NCI-H1092 treated with DMSO at 0.1 percent for 48 hours (cell line): ENCODE data around the gene TNS4.

Source experiments
- DNase-seq: peaks from one replicate; lab custom pipeline; 2025; lab: John Stamatoyannopoulos, UW

The TNS4 gene

DNA sequence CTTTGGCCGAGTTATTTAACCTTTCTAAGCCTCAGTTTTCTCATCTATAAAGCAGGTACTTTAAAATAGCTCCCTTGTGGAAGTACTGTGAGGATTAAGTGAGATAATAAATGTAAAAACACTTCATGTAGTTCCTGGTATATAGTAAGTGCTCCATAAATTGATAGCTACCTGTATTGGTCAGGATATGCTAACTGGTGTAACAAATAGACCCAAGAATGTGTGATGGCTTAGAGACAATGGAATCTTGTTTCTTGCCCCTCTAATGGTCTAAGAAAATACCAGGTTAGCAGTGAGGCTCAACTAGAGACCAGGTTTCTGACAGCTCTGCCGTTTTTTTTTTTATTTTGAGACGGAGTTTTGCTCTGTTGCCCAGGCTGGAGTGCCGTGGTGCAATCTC lies 34.0 kb upstream of the TNS4 start:
- DNase-seq, result no peak

DNA sequence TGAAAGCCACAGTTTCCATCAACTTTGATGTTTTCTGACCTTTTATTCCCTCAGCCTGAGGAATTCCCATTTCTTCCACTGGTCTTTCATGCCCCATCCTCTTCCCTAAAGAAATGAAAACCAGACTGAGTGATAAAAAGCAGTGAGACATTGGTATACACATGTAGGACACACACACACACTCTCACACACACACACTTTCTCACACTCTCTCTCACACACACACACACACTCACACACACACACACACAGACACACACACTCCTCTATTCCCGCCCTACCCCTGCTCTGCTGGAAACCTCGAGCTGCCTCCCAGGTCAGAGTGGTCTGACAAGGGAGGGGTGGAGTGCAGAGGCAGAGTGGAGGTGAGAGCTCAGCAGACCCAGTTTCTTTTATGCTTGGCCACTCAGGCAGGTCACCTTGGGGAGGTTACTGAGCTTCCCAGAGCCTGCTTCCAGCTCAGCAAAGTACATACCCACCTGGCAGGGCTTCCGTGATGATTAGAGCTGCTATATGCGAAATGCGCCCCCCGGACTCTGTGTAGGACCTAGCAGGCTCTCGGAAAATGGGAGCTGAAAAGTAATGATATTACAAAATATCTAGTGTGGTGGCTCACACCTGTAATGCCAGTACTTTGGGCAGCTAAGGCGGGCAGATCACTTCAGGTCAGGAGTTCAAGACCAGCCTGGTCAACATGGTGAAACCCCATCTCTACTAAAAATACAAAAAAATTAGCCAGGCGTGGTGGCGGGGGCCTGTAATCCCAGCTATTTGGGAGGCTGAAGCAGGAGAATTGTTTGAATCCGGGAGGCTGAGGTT lies 33.2 kb upstream of the TNS4 start:
- DNase-seq, result no peak

DNA sequence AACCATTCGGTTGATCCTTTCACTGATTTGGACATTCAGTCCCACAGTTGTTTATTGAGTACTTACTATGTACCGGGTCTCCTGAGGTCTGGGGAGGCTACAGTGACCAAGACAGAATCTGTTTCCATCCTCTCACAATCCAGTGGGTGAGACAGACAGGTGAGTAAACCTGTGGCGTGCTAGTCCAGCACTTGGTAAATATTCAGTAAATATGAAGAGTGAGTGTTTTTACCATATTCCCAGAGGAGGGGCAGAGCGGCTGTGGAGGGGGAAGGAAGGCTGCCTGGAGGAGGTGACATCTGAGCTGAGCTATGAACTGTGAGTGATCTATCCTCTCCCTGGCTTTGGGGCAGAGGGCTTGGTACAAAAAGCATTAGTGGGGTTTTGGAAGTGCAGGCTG lies 32.5 kb upstream of the TNS4 start:
- no peak for DNase-seq

DNA sequence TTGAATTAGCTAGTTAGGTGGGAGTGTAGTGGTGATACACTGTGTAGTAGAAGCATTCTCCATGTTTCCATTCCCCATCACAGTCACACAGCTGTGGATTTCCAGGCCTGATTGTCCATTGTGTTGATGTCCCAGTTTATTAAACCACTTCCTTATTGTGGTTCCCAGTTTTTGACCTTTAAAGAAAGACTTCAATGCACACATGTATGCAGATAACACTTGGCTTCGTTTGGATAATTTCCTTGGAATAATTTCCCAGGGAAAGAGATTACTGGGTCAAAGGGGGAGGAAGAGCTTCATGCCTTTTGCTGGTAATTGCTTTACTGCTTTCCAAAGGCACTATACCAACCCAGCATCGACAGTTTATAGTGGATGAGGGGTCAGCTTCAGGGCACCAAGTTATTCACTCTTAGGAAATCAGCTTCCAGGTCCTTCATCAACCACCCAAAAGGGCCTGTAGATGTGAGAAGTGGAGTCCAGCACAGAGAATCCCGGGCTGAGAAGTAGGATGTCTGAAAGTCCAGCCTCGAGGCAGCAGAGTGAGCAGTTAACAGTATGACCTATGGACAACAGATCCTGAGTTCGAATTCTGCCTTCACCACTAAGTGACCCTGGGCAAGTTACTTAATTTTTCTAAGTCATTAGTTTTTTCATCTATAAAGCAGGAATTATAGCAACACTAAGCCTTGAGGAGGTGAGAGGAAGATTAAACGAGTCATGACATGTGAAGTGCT lies 31.3 kb upstream of the TNS4 start:
- DNase-seq, result no peak

DNA sequence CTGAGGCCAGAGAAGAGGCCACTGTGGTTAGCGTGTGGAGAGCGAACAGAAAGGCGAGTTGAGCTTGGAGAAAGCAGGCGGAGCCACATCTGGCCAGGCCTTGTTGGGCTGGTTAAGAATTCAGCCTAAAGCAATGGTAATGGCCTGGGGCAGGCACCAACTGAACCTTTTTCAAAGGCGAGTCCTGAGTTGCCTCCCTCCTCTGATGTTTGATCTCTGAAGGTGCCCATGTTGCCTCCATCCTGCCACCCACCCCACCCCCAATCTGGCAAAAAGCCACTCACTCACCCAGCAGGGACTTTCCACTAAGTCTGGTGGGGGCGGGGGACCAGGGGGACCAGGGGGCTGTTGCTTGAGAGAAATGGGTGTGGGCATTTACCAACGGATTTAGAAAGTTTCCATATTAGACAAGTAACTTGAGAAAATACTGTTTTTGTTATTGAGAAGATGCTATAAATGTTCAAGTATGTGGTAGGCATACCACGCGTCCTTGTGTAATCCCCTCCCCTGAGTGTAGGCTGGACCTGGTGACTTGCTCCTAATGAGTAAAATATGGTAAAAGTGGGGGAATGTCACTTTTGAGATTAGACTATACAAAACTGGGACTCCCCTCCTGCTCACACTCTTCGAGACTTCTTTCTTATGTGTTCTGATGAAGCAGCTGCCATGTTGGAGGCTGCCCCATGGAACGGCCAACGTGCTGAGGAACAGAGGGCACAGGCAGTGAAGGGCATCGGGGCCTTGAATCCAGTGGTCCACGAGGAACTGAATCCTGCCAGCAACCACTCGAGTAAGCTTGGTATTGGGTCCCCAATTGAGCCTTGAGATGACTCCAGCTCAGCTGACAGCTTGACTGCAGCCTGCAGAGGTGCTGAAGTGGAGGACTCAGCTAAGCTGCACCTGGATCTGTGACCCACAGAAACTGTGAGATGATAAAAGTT lies 29.9 kb upstream of the TNS4 start:
- no peak for DNase-seq

DNA sequence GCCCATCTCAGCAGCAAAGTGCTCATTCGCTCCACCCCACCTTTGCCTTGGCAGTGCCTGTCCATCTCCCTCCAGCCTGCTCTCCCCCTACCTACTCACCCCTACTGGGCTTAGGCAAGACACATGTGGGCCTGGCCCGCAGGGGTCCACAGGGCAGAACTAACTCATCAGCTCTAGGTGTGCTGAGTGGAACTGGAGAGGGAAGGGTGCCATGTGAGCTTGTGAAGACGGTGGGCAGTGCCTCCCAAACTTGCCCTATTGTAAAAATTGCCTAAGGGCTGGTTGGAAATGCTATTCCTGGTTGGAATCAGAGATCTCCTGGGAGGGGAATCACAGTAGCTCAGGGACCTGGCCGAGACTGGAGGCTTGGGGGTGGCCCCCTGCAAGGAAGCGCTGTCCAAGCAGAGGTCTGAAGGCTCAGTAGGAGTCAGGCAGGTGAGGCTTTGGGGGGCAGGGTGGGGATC lies 29.1 kb upstream of the TNS4 start:
- DNase-seq, result no peak

DNA sequence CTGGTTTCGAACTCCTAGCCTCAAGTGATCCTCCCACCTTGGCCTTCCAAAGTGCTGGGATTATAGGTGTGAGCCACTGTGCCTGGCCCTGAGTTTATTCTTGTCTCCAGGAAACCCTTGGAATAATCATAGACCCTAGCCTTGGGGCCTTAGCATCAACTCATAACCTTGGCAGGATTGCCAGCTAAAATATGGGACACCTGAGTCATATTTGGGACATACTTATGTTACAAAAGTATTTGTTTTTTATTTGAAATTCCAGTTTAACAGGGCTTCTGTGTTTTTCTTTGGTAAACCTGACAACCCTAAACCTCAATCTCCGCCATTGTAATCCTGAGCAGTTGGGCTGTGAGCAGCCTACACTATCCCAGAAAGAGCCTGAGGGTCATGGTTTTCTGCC lies 28.6 kb upstream of the TNS4 start:
- no peak for DNase-seq

DNA sequence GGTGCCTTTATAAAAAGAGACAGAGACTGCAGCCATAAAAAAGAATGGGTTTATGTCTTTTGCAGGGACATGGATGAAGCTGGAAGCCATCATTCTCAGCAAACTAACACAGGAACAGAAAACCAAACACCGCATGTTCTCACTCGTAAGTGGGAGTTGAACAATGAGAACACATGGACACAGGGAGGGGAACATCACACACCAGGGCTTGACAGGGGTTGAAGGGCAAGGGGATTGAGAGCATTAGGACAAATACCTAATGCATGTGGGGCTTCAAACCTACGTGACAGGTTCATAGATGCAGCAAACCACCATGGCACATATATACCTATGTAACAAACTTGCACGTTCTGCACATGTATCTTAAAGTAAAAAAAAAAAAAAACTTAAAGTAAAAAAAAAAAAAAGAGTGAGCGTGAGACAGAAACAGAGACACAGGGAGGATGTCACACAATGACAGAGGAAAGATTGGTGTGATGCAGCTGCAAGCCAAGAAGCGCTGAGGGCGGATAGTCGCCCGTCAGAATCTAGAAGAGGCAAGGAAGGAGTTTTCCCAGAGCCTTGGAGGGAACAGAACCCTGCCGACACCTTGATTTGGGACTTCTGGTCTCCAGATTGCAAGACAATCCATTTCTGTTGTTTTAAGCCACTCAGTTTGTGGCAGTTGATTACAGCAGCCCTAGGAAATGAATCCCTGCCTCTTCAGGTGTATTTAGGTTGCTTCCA lies 27.4 kb upstream of the TNS4 start:
- DNase-seq, result no peak

DNA sequence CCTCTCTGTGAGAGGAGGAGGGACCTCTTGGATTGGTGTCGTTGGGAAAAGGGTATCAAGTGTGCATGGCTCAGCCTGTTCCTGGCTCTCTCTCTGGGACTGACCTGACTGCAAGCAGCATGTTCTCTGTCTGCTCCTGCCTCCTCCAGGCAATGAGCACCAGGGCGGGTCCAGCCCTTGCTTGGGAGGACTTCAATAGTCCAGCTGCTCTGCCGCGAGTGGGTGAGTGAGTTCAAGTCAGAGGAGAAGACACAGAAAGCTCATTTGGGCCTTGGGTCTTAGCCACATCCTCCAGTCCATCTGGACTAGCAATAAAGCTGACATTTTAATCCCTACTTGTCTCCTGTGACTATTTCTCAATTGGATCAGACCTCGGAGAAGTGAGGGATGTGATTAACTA lies 25.2 kb upstream of the TNS4 start:
- no peak for DNase-seq

DNA sequence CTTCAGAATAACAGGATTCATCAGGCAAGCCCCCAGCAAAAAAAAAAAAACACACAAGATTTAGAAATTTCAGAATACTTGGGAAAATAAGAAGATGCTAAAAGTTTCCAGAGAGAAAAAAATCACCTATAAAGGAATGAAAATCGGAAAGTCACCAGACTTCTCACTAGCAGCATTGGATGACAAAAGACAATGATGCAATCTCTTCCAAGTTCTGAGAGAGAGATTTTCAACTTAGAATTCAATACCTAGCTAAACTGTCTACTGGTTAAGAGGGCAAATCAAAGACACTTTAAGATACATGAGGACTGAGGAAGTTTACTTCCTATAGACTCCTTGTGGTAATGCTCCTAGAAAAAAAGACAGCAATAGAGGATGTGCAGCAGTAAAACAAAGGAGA lies 23.9 kb upstream of the TNS4 start:
- no peak for DNase-seq

DNA sequence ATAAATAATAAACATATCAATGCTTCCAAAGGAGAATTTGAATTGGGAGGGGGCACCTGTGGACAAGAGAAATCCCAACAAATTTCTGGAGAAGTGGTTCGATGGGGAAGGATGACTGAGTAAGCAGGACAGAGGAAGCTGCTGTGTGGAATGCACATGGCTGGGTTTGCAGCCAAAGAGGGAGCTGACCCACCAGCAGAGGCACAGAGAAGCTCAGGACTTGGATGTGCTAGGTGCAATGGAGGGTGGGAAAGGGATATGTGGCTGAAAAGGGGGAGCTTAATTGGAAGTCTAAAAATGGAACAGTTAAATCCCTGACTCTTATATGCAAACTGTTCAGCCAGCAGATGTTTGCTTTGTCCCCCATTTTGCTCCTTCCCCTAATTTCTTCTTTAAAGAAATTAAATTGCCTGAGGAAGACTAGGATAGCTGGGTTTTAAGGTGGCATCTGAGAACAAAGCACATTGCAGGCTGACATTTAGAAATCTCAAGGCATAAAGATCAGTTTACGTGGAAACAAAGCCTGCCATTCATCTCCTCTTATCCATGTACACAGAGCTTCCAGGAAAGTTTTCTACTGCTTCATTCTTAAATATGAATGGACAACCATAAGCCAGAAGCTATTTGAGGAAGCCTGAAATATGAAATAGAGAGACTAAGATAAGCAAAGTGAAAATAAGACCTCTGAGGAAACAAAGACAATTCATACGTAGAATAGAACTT lies 23.0 kb upstream of the TNS4 start:
- no peak for DNase-seq

DNA sequence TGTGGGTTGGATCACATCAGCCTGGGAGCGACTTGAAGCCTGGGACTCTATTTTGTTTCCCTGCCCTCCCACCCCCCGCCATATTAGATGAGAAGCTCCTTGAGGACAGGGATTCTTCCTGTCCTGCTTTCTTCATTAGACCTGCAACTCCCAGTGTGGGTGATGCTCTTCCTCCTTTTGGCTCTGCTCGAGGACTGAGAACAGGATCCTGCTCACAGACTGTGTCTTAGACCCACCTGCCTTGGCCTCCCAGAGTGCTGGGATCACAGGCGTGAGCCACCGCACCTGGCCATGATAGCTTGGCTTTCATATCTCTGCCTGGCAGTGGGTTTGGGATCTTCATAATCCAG lies 21.5 kb upstream of the TNS4 start:
- DNase-seq, result no peak

DNA sequence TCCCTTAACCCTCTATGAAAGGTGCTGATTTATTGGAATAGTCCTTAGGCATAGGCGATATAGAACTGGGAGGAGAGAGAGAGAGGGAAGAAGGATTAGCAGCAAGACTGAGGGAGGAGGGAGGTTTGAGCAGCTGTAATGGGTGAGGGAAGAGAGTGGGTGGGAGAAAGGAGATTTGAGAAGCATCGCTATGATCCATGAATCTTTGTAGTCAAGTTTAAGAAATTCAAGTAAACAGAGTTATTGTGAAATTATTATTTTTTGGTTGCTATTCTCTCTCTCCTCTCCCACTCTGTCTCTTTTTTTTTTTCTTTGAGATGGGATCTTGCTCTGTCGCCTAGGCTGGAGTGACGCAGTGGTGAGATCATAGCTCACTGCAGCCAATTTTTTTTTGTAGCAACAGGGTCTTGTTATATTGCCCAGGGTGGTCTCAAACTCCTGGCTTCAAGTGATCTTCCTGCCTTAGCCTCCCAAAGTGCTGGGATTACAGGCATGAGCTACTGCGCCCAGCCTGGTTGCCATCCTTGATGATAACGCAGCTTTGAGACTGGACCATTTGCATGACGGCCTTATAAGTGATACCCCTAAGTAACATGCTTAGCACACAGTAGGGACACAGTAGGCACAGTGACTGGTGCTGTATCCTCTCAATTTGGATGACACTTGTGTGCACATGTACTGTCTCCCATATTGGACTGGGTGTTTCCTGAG lies 21.0 kb upstream of the TNS4 start:
- DNase-seq, result no peak

DNA sequence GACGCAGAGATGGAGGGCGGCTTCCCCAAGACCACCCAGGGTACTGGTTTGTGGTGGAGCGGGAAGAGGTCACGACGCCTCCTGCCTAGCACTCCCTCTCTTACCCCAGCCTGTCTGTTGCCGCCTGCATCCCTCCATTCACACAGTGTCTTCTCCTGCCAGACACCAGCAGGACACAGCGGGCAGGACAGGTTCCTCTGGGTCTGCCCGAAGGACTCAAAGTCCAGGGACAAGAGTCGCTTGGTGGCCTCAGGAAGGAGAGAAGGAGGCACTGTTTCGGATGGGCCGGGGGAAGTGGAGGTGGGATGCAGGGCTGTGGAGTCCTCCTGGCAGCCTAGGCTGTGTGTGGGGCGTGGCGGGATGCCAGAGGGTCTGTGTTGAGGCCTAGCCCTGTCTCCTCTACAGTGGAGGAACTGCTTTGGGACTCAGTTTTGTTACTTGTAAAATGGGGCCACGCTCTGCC lies 19.6 kb upstream of the TNS4 start:
- DNase-seq, result no peak

DNA sequence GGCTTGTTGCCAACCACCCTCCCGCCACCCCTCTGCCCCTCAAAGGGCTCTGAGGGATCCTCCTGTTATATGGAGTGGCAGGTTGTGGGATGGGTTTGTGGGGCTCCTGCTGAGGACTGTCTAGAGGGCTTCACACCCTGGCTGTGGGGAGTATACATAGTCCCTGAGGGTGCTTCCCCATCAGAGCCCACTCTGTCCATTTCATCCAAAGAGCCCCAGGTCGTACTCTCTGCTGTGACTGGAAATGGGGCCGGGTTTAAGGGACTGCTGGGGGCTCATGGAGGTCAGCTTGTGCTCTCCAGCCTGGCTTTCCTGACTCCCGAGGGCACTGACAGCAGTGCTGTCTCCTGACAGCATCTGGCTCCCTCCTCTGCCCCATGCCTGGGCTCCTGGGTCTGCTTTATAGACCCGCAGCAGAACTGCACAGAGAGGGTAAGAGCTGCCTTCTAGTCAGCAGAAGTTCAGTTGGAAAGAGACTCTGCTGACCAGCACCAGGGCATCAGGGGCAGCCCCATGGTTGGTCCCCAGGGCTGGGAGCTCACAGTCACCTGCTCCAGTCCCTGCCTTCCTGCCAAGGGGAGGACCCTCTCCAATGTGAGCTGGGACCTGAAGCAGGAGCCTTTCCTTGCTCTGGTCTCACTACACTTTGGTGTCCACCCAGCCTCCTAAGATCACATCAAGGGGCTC lies 17.8 kb upstream of the TNS4 start:
- no peak for DNase-seq

DNA sequence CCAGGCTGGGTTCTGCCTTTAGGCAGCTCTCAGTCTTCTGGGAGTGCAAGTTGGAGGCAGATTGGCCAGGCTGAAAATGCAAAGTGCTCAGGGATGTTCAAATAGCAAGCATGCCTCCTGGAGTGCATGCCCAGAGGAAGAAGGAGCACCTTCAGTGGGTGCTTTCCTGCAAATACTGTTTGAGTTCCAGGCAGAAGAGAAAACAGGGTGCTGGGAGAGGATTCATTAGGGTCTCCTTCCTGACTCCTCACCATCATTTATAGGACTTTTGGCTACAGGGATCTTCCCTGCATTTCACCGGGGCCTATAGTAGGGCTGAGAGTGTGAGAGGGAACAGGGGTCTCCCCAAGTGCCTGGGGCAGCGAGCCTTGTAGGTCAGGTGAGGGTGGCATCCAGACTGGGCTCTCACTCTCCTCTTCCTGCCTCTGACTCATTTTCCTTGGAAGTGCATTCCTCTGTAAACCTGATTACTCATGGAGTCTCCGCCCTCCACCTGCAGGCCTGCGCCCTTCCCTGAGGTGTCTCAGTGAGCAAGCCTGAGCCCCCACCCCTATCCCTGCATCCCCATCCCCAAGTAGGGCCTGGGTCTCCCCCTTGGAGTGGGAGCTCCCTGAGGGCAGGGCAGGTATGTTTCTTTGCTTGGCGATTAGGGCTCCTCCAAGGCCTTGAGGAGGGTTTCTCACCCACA lies 17.1 kb upstream of the TNS4 start:
- DNase-seq, result no peak

DNA sequence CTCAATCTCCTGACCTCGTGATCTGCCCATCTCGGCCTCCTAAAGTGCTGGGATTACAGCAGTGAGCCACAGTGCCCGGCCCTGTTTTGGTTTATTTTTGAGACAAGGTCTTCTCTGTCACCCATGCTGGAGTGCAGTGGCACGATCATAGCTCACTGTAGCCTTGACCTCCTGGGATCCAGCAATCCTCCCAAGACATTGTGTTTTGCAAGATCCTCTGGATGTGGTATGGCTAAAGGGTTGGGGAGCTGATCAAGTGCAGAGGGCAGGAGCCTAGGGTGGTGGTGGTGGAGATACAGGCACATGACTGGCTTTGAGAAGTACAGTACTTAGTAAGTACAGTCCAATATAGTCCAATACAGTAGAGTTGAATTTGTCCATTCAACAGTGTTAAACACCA lies 16.6 kb upstream of the TNS4 start:
- no peak for DNase-seq

DNA sequence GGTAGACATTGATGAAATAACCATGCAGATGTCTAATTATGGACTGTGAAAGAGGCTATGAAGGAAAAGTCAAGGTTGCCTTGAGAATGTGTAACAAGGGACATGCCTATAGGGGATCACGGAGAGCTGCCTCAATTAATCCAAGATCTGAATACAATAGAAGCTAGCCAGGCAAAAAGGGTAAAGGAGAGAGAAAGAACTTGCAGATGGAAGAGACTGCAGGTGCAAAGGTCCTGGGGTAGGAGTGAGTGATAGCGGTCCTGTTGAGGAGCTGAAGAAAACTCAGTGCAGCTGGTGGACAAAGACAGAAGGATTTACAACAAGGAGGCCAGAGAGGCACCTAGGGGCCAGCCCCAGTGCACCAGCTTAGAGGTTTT lies 15.9 kb upstream of the TNS4 start:
- DNase-seq, result no peak

DNA sequence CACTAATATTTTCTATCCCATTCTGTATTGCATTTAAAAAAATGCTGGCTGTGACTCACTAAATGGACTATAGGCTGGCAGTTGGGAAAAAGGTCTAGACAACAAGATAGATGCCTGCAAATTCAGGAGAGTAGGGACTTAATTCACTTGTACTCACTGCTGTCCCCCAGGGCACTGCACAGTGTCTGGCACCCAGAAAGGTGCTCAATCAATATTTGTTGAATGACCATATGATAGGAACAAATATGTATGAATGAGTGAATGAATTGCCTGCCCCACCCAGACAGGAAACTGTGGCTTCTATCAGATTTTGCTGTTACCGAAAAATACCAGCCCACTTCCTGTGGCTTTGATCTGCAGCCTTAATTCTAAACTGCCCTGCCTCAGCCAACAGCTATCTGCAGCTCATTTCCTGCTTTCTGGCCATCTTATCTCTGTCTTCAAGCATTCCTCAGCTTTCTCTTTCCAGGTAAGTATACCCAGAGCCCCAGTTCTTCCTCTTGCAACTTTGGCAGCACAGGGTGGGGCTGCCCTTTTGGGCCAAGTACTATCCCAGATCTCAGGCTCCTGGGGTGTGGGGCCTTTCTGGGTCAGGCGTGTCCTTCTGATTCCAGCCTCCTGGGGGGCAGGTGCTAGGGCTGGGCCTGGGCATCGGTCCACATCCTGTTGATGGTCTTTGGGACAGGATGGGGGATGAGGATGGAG lies 15.3 kb upstream of the TNS4 start:
- DNase-seq, result no peak
